Stomach (tissue), 4 donors: ENCODE results near the gene CCDC30.

ENCODE experiments used
- EP300 ChIP-seq: sonication (generic); formaldehyde crosslinking; IDR thresholded peaks from one replicate; pipeline ENCODE4 v1.6.1; 2017; ENCODE audit warnings: antibody characterized with exemption
- POLR2A ChIP-seq, 4 donors: fragments of 450-650 bp; IDR thresholded peaks; one replicate each; pipeline ENCODE4 v1.6.1; 2016; ENCODE audit warnings: antibody characterized with exemption in 4 of 4, control low read depth in 2 of 4, mild to moderate bottlenecking in 1 of 4, moderate library complexity in 1 of 4
- TF ChIP-seq, protein P1 (sequence below), 7 experiments: fragments of 450-650 bp in 4 of 7; fragments of 200-600 bp in 3 of 7; sonication (generic) in 3 of 7; IDR thresholded peaks; one replicate each; pipeline ENCODE4 v1.5.1; 2016 to 2019; ENCODE audit warnings: antibody characterized with exemption in 7 of 7, control low read depth in 2 of 7, mild to moderate bottlenecking in 1 of 7

DNA sequence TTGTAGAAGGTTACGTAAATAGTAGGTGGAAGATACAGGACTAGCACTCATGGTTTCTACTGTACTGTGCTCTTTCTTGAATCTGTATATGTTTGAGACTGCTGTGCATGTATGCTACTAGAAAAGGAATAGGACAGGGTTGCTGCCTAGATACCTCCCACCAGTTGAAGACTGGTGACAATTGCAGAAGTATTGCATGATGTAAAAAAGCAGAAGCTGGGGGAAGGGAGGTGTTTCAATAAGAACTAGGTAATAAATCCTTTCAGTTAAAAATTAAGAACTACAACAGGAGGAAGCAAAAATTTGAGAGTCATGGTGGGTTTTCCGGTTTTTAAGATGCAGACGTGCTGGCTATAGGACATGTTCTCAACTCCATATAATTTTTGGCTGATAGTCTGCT lies 88.1 kb downstream of the CCDC30 start:
- TF ChIP-seq, protein P1, sequence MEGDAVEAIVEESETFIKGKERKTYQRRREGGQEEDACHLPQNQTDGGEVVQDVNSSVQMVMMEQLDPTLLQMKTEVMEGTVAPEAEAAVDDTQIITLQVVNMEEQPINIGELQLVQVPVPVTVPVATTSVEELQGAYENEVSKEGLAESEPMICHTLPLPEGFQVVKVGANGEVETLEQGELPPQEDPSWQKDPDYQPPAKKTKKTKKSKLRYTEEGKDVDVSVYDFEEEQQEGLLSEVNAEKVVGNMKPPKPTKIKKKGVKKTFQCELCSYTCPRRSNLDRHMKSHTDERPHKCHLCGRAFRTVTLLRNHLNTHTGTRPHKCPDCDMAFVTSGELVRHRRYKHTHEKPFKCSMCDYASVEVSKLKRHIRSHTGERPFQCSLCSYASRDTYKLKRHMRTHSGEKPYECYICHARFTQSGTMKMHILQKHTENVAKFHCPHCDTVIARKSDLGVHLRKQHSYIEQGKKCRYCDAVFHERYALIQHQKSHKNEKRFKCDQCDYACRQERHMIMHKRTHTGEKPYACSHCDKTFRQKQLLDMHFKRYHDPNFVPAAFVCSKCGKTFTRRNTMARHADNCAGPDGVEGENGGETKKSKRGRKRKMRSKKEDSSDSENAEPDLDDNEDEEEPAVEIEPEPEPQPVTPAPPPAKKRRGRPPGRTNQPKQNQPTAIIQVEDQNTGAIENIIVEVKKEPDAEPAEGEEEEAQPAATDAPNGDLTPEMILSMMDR (IDR thresholded peaks at IDR 0.05): no peak
- TF ChIP-seq EP300 (no peak), POLR2A (IDR thresholded peaks at IDR 0.05) (no peak)
